K562 (cell line): Measurements from ENCODE around the gene CNPY2. TPM values are rescaled to one million over a fixed set of nuclear protein-coding genes. Genes with fewer than 3 reads are reported as not detected.

Experiments used
- CC2D1A ChIP-seq: fragments of 450-650 bp; IDR thresholded peaks from 2 replicates; pipeline ENCODE4 v1.6.1; 2017; ENCODE audit warnings: mild to moderate bottlenecking
- EGR1 ChIP-seq: fragments of 450-650 bp; conservative IDR thresholded peaks from 2 replicates; pipeline ENCODE4 v1.6.1; 2017; ENCODE audit warnings: mild to moderate bottlenecking
- HES1 ChIP-seq: fragments of 450-650 bp; IDR thresholded peaks from 2 replicates; pipeline ENCODE4 v1.6.1; 2016; ENCODE audit warnings: low read depth, mild to moderate bottlenecking, moderate library complexity
- HMBOX1 ChIP-seq: sonication (generic); IDR thresholded peaks from 2 replicates; pipeline ENCODE4 v1.6.1; 2016
- KAT7 ChIP-seq: sonication (generic); formaldehyde crosslinking; IDR thresholded peaks from 2 replicates; pipeline ENCODE4 v1.8.0; 2022; ENCODE audit warnings: missing genetic modification reagents, mild to moderate bottlenecking, borderline replicate concordance
- NCOA6 ChIP-seq: fragments of 450-650 bp; IDR thresholded peaks from 2 replicates; pipeline ENCODE4 v1.6.1; 2017; ENCODE audit warnings: mild to moderate bottlenecking
- POLR2A ChIP-seq: fragments of 450-650 bp; conservative IDR thresholded peaks from 2 replicates; pipeline ENCODE4 v1.6.1; 2016
- TSHZ1 ChIP-seq: fragments of 250-450 bp; sonication (Bioruptor Pico); IDR thresholded peaks from 2 replicates; pipeline ENCODE4 v1.4.0; 2020; ENCODE audit warnings: mild to moderate bottlenecking, moderate library complexity
- ZBED1 ChIP-seq: IDR thresholded peaks from 2 replicates; pipeline ENCODE4 v1.6.1; 2014
- polyA plus RNA-seq, 8 experiments: library from polyadenylated mRNA; depleted of rRNA in 4 of 8; stranded (reverse) in 5 of 8; unstranded in 3 of 8; fragments of >200 nt; fragmentation: Nextera tagmentation in 2 of 8; fragmentation: Illumina TruSeq in 1 of 8; extraction: Ambion mirVana in 2 of 8; extraction: Trizol in 1 of 8; gene quantifications; 2 replicates each; pipeline versions ENCODE4 v1.2.1 to v1.2.3, GENCODE V29; 2011 to 2014; ENCODE audit warnings: inconsistent platforms in 1 of 8, missing spikeins in 1 of 8
- total RNA-seq, 7 experiments: library from RNA; depleted of rRNA in 6 of 7; stranded (reverse); fragments of >200 nt in 6 of 7; fragmentation: Illumina TruSeq in 2 of 7; extraction: Trizol in 2 of 7; gene quantifications; 2 replicates each; pipeline versions ENCODE4 v1.2.1 to v1.2.3, GENCODE V29; 2011 to 2021; ENCODE audit warnings: low replicate concordance in 1 of 7
- TF ChIP-seq, protein P1 (sequence below): fragments of 200-600 bp; sonication (generic); IDR thresholded peaks from one replicate; pipeline ENCODE4 v1.6.1; 2012; ENCODE audit warnings: mild to moderate bottlenecking, low read depth, low read length, inconsistent platforms

The CNPY2 gene
- total and polyA plus RNA-seq, 9 of the 15 experiments (the other 6 are each of a cell fraction or from before 2014, with no cell fraction given): 33.8 to 190 (median 138) TPM

DNA sequence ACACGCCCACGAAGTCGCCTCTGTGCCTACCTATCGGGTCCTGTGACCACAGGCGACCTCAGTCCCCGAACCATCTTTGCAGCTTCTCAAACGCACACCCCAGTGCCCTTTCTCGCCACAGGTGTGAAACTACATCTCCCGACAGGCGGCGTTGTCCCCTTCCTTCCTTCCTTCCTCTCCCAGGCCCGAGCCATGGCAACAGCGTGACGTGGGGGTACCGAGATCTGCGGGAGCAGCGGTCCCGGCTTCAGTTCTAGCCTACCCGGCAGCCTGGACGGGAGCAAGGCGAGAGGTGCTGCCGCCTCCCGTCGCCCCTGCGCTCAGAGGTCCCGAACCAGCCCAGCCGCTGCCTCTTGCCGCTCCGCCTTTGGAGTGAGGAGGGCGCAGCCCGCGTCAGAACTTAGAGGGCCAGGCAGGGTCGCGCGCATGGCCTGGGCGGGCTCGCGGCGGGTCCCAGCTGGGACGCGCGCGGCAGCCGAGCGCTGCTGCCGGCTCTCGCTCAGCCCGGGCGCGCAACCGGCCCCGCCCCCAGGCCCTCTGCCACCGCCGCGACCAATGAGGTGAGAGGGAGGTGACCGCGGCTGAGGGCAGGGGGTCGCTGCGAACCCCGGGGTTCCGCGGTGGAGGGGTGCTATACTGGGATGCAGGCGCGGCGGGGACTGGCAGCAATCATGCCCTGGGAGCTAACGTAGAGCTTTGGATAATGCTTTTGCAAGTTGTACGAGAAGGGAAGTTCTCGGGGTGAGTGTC is 48.9 kb downstream of the CNPY2 start, which contains the start of gene COQ10A (continued):
- TF ChIP-seq, protein P1, sequence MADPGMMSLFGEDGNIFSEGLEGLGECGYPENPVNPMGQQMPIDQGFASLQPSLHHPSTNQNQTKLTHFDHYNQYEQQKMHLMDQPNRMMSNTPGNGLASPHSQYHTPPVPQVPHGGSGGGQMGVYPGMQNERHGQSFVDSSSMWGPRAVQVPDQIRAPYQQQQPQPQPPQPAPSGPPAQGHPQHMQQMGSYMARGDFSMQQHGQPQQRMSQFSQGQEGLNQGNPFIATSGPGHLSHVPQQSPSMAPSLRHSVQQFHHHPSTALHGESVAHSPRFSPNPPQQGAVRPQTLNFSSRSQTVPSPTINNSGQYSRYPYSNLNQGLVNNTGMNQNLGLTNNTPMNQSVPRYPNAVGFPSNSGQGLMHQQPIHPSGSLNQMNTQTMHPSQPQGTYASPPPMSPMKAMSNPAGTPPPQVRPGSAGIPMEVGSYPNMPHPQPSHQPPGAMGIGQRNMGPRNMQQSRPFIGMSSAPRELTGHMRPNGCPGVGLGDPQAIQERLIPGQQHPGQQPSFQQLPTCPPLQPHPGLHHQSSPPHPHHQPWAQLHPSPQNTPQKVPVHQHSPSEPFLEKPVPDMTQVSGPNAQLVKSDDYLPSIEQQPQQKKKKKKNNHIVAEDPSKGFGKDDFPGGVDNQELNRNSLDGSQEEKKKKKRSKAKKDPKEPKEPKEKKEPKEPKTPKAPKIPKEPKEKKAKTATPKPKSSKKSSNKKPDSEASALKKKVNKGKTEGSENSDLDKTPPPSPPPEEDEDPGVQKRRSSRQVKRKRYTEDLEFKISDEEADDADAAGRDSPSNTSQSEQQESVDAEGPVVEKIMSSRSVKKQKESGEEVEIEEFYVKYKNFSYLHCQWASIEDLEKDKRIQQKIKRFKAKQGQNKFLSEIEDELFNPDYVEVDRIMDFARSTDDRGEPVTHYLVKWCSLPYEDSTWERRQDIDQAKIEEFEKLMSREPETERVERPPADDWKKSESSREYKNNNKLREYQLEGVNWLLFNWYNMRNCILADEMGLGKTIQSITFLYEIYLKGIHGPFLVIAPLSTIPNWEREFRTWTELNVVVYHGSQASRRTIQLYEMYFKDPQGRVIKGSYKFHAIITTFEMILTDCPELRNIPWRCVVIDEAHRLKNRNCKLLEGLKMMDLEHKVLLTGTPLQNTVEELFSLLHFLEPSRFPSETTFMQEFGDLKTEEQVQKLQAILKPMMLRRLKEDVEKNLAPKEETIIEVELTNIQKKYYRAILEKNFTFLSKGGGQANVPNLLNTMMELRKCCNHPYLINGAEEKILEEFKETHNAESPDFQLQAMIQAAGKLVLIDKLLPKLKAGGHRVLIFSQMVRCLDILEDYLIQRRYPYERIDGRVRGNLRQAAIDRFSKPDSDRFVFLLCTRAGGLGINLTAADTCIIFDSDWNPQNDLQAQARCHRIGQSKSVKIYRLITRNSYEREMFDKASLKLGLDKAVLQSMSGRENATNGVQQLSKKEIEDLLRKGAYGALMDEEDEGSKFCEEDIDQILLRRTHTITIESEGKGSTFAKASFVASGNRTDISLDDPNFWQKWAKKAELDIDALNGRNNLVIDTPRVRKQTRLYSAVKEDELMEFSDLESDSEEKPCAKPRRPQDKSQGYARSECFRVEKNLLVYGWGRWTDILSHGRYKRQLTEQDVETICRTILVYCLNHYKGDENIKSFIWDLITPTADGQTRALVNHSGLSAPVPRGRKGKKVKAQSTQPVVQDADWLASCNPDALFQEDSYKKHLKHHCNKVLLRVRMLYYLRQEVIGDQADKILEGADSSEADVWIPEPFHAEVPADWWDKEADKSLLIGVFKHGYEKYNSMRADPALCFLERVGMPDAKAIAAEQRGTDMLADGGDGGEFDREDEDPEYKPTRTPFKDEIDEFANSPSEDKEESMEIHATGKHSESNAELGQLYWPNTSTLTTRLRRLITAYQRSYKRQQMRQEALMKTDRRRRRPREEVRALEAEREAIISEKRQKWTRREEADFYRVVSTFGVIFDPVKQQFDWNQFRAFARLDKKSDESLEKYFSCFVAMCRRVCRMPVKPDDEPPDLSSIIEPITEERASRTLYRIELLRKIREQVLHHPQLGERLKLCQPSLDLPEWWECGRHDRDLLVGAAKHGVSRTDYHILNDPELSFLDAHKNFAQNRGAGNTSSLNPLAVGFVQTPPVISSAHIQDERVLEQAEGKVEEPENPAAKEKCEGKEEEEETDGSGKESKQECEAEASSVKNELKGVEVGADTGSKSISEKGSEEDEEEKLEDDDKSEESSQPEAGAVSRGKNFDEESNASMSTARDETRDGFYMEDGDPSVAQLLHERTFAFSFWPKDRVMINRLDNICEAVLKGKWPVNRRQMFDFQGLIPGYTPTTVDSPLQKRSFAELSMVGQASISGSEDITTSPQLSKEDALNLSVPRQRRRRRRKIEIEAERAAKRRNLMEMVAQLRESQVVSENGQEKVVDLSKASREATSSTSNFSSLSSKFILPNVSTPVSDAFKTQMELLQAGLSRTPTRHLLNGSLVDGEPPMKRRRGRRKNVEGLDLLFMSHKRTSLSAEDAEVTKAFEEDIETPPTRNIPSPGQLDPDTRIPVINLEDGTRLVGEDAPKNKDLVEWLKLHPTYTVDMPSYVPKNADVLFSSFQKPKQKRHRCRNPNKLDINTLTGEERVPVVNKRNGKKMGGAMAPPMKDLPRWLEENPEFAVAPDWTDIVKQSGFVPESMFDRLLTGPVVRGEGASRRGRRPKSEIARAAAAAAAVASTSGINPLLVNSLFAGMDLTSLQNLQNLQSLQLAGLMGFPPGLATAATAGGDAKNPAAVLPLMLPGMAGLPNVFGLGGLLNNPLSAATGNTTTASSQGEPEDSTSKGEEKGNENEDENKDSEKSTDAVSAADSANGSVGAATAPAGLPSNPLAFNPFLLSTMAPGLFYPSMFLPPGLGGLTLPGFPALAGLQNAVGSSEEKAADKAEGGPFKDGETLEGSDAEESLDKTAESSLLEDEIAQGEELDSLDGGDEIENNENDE: no peak
- TF ChIP-seq POLR2A (peak; percentile 90), NCOA6 (no peak), ZBED1 (no peak), CC2D1A (no peak), TSHZ1 (CRISPR knock-in tag) (no peak), HES1 (no peak), HMBOX1 (no peak), KAT7 (CRISPR knock-in tag) (peak; percentile 91; the same call in 1 of the 2 replicates), EGR1 (no peak)
